Stimulated activated CD8-positive, alpha-beta memory T cell treated with anti-CD3 and anti-CD28 coated beads, Interleukin-15, amount 100 ng/mL, for 24 hours (primary cell): ENCODE data around the gene LRRC28.

Experiments
- DNase-seq: peaks from one replicate; pipeline ENCODE4 v3.0.0-alpha.2; 2020; ENCODE audit warnings: low read depth

Gene LRRC28

DNA sequence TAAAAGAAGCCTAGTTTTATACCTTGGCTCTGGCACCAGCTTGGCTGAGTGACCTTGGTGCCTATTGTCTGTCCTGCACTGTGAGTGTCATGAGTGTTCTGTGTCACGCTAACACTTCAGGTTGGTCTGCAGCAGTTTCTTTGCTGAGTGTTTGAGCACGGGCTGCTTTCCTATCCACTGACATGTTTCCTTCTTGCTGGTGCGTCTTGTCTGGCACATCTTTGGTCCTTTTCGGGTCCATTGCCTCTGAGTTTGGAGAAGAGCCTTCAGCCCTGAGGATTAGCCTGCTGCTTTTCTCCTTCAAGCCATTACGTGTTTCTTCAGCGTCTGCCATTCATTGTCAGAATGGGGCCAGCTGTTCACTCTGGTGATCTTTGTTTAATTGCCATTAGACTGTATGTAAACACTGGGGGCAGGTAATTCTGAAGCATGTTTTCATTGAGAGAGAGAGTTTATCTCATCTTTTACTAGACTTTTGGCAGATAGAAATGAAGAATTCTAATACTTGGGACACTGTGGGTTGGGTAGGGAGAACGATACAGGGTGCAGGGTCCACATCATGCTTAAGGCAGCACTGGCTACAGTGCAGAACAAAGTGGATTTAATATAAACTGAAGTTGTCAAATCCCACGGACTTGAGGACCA is 55.5 kb downstream of the LRRC28 start:
- DNase-seq, result no peak

DNA sequence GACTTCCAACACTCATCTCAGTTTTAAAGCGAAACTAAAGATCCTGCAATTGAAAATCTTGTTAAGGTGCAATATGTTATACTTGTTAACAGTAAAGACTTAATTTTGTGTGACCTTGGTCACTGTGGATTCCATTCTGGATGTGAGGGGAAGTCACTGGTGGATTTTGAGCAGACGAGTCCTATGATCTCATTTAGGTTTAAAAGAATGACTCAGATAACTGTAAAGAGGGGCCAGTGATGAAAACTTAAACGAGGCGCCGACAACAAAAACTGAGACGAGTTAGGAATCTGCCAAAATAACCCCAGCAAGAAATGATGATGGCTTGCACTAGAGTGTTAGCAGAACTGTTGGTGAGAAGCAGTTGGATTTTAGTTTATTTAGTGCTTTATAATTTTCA is 56.5 kb downstream of the LRRC28 start:
- no peak for DNase-seq

DNA sequence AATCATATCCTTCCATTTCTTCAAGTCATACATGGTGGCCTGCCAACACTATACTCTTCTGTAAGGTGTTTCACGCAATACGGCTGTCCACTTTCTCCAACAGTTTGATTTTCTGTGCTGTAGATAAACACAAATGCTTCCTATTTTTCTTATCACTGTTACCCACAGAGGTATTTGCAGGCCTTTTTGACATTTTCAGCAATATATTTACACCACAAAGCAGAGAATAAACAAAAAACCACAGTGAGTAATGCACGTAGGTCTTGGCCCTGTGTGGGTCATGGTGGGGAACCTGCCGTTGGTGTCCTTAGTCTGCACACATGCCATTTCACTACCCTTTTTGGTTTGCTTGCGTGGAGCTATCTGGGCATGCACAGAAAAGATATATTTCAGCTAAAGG is 59.5 kb downstream of the LRRC28 start:
- DNase-seq, result no peak

DNA sequence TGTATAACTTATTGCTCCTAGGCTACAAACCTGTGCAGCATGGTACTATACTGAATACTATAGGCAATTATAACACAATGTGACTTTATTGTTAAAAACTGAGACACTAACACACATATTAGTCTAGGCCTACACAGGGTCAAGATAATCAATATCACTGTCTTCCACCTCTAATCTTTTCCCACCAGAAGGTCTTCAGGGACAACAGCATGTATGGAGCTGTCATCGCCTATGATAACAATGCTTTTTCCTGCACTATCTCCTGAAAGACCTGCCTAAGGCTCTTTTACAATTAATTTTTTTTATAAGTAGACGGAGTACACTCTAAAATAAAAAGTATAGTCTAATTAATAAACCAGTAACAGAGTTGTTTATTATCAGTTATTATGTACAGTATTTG is 60.9 kb downstream of the LRRC28 start:
- no peak for DNase-seq

DNA sequence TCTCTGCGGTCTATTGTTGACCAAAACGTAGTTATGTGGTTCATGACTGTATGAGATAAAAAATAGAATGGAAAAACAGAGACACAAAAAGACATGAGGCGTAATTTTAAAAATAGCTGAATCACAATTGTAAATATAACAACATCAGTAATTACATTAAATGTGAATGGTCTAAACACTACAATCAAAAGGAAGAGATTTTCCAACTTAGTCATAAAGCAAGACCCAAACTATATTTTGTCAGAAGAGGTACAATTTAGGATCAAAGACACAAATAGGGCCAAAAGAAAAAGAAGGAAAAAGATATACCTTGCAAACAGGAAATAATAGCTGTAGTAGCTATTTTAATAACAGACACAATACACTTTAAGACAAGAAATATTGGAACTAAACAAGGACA is 61.5 kb downstream of the LRRC28 start:
- no peak for DNase-seq

DNA sequence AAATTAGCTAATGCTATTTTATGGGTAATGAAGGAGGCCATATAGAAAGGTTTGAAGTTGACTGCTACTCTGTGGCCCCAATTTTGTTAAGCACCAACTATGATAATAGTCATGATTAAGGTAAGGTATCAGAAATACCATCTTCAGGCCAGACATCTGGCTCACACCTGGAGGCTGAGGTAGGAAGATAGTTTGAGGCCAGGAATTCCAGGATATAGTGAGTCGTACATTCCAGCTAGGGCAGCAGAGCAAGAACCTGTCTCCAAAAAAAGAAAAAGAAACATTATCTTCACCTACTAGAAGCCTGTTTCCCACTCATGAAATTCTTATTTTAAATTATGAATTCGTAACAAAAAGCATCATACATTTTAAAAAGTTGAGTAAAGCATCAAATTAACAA is 64.4 kb downstream of the LRRC28 start:
- DNase-seq, result no peak

DNA sequence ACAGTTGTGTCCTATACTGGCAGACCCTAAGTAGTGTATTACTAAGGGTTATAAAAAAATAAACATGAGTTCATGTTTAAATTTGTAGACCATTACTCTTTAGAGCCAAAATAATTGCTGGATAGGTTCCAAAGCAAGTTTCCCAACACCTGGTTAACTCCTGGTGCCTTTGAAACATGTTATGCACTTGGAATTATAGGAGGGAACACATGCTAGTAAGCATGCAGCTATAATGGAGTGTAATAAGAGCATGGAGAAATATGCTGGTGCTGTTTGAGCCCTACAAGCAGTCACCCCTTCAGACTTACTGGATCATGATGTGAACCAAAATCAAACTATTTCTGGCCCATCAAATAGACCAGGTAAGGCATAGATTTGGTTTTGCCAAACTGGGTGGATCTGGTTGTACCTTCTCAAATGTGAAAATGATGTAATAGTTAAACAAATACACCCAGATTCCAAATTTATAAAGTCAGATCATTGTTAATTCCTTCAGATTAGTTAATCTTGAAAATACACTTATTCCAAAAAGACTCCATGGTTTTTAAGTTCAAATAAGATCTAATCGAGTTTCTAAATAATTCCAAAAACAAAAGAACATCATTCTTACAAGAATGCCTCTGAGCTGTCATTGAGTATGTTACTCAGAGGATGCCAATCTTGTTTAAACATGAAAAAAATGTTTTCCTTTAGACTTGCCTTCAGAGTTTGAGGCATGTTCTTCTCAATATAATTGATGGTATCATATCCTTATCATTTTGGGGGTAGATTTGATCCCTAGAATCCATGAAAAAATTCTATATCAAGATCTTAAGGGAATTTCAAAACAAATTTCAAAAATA is 69.3 kb downstream of the LRRC28 start:
- no peak for DNase-seq

DNA sequence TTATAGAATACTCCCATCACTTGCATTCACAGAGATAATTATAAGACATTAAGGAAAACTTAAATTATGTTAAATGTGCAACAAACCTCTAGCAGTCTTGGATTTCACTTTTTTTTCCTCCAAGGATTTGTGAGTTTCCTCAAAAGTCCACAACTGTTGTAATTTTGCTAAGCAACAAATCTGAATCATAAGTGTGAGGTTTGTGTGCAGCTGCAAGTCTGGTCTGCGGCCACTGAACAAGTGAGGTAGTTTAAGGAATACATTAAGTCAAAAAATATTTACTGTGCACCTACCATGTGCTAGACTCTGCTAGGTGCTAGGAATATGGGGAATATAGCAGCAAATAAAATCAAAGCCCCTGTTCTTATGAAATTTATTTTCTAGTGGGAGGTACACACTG is 70.2 kb downstream of the LRRC28 start:
- no peak for DNase-seq

DNA sequence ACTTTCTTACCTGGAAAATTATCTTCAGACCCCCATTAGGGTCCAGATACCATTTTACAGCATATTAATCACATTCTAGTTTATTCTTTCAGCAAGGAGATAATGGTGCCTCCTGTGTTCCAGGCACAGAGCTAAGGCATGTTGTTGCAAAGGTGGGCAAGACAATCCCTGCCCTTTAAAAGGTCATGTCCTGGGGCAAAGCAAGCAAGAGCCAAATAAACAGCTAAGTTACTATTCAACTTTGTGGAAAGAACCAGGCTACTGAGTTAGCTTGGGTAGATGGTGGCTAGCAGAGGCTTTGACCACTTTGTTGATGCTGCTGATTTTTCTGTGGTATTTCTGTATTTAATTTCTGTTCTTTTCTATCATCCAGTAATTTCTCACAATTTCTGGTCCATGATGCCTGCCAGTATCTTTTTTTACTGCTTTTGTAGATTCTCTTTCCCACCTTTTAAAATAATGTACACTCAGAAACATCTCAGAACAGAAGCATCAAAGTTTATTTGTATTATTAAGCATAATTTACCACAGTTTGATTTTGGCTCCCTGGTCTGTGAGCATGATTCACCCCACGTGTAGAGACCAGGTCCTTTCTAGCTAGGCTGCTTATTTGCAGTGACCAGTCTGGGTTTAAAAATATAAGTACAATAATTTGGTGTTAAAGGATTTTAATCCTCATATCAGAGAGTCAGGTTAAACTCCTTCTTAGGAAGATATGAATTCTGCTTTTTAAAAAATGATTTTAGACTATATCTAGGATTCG is 71.5 kb downstream of the LRRC28 start:
- no peak for DNase-seq

DNA sequence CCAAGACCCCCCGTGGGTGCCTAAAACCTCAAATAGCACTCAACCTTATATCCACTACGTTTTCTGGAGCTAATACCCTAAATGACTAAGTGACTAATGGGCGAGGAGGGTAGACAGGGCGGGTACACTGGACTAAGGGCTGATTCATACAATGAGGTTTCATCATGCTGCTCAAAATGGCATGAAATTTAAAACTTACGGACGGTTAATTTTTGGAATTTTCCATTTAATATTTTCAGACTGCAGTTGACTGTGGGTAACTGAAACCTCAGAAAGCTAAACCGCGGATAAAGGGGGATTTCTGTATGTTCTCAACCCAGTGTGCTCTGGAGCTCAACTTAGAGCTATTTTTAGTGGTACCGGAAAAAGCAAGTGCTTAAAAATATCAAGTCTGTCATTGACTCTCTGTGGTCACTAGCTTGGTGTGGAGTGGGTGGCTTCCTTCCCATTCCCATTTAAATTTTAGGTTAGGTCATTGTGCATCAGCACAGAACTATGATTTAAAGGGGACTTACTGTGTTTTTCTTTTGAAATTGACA is 72.9 kb downstream of the LRRC28 start:
- DNase-seq, result no peak

DNA sequence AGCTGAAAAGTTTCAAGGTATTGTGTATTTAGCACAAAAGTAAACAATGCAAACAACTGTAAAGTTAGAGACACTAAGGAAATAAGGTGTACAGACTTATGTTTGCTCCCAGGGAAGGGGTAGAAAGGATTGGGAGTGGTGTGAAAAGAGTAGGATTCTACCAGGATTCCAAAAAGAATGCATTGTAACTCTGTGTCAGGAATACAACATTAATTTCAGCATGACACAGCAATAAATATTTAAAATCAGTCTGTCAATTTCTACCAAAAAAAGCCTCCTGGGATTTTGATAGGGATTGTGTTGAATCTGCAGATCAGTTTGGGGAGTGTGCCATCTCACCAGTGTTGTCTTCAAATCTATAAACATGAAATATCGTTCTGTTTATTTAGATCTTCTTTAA is 73.4 kb downstream of the LRRC28 start:
- no peak for DNase-seq

DNA sequence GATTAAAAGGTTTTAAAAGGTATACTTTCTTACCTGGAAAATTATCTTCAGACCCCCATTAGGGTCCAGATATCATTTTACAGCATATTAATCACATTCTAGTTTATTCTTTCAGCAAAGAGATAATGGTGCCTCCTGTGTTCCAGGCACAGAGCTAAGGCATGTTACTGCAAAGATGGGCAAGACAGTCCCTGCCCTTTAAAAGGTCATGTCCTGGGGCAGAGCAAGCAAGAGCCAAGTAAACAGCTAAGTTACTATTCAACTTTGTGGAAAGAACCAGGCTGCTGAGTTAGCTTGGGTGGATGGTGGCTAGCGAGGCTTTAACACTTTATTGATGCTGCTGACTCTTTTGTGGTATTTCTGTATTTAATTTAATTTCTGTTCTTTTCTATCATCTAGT is 75.0 kb downstream of the LRRC28 start:
- no peak for DNase-seq

DNA sequence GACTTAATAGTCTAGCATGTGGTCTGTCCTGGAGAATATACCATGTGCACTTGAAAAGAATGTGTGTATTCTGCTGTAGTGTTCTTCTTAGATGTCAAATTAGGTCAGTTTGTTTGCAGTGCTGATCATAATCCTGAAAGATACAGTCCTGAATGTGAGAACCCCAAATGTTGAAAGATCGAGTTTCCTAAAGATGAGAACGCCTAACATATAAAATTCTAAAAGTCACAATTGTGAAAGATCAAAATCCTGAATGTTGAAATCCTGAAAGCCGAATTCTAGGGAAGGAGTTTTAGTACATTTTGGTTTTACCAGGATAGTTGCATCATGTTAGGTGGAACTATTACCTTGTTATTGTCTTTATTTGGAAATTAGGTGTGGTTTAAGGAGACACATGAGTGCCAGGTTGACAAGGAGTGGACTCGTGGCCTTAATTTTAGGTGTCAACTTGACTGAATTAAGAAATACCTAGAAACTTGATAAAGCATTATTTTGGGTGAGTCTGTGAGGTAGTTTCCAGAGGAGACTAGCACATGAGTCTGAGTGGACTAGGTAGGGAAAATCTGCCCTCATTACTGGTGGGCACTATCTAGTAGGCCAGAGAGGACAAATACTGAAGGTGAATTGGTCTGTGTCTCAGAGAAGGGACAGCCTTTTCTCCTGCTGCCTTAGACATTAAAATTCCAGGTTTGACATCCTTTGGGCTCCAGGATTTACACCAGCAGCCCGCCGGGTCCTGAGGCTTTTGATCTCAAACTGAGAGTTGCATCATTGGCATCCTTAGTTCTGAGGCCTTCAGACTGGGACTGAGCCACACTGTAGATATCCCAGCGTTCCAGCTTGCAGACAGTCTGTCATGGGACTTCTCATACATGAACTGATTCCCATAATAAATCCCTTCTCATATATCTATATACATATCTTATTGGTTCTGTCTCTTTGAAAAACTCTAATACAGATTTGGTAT is 77.1 kb downstream of the LRRC28 start:
- no peak for DNase-seq

DNA sequence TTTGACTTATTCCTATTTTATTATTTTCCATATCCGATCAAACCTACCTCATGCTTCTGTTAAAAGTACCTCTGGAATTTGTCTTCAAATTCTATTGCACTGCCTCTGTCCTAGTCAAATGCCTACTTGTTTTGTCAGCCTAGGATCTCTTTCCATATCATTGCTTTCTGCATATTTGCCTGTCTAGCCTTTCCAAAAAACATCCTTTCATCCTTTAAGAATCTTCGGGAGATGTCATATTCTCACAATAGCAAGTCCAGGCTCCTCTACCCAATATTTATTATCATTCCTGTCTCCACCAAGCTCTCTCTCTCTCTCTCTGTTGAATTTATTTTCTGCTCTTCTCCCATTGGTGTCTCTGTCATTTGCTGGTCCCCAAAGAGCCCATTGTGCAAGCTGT is 80.1 kb downstream of the LRRC28 start:
- DNase-seq, result no peak

DNA sequence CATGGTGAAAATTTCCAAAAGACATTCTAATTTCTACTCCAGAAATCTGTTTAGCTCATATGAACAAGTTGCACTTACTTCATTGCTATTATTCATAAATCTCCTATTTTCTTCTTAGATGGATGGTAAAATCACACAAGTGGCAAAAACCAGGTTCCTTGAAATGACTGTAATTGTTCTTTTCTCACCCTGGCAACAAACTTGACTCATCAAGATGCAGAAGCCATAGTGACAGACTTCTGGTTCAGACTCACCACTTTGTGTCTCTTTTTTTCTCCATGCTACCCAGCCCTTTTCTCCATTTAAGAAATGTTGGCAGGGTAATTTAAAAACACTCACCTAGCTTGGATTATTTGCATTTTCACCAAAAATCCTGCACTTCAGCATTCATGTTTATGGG is 82.1 kb downstream of the LRRC28 start:
- no peak for DNase-seq

DNA sequence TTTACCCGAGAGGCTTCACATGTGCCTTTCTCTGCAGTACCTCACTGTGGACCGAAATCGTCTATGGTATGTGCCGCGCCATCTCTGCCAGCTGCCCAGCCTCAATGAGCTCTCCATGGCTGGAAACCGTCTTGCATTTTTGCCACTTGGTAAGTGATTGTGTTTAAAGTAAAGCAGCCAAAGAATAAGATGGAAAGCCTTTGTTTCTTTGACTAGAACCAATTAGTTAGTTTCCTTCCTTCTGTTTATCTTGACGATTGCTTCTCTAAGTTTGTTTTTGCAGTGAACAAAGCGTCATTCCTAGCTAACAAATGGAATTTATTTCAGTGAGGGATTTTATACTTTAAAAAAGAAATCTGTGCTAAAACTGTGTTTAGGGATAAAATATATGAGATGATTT is 82.7 kb downstream of the LRRC28 start:
- DNase-seq, result no peak

DNA sequence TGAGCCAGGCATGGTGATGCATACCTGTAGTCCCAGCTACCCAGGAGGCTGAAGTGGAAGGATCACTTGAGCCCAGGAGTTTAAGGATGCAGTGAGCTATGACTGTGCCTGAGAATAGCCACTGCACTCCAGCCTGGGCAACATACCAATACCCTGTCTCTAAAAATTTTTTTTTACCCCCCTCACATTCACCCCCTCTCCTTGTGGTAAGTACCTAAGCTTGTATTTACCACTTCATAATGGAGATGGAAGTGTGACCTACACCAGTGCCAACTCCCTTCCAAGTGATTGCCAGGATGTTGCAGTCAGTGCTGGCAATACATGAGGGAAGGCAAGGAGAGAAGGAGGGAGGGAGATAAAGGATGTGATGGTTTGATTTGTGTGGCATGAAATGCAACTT is 84.2 kb downstream of the LRRC28 start:
- no peak for DNase-seq

DNA sequence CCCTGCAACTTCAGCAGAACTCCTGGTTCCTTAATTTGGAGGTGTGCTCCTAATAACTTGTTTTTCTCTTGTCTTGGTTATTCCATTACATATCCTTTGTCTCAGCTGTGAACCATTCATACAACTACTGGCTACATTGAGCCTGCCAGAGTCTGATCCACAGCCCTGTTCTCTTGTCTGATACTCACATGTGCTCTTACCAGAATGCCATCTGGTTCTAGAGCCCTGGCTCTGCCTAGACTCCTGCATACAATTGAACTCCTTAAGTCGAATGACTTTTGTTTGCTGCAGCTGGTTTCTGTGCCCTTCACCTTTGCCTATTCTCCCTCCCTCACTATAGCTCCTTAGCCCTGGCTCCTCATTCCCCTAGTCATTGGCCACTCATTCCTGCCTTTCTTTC is 85.5 kb downstream of the LRRC28 start:
- no peak for DNase-seq

DNA sequence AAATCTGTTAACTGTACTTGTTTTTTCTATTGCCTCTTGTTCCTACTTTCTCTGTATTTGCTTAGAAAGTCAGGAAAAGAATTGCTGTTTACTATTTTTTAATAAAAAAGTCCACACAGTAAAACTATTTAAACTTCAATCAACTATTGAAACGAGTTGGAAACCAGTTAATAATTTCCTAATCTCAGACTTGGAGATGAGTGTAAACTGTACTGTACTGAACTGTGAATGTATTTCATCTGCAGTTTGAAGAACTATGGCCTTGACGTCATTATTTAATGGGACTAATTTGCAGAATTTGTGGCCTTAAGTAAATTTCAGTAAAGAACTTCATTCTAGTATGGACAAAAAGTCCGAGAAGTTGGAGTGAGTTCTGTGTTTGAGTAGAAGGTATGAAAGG is 89.1 kb downstream of the LRRC28 start:
- DNase-seq, result no peak

DNA sequence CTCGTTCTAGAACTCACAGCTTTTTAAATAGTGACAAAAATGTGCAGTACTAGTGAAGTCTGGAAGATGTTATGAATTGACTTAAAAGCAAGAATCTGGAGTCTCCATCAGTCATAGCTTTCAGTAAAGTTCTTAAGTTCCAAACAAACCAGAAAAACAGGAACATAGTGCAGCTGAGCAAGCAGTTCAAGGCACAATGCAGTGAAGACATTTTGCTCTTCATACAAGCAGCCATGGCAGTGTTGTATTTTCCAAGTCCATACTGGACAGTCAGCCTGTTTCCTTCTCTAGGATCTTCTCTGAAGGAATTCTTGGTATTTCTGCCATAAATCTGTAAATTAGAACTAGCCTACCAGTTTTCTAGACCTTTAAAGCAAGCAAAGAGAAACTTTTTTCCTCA is 90.5 kb downstream of the LRRC28 start:
- no peak for DNase-seq

DNA sequence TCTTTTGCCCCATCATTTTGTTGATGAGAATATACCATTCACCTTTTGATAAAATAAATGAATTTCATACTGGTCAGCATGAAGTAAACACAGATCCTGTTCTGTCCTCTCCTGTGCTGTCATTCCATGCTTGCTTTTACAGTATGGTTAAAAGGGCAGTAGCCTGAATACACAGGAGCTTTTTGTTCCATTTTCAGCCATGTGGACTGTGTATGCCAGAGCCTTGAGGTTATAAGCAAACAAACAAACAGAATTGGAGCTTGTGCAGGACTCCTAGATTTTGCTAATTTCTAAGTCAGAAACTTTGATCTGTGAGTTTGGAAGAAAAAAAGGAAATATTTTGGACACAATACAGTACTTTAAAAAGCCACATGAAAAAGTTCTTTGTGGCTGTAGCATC is 91.9 kb downstream of the LRRC28 start:
- no peak for DNase-seq
